Tibial nerve (tissue), 3 donors: ENCODE results near the gene CREB3.

ENCODE experiments used
- POLR2A ChIP-seq, 2 donors: fragments of 450-650 bp; IDR thresholded peaks; one replicate each; pipeline ENCODE4 v1.6.1; 2017; ENCODE audit warnings: antibody characterized with exemption in 2 of 2, mild to moderate bottlenecking in 2 of 2, moderate library complexity in 2 of 2
- TF ChIP-seq, protein P1 (sequence below), 5 experiments: fragments of 200-600 bp in 3 of 5; fragments of 450-650 bp in 2 of 5; sonication (generic) in 3 of 5; IDR thresholded peaks; one replicate each; pipeline ENCODE4 v1.5.1; 2016 to 2019; ENCODE audit warnings: antibody characterized with exemption in 5 of 5, mild to moderate bottlenecking in 3 of 5, moderate library complexity in 2 of 5

DNA sequence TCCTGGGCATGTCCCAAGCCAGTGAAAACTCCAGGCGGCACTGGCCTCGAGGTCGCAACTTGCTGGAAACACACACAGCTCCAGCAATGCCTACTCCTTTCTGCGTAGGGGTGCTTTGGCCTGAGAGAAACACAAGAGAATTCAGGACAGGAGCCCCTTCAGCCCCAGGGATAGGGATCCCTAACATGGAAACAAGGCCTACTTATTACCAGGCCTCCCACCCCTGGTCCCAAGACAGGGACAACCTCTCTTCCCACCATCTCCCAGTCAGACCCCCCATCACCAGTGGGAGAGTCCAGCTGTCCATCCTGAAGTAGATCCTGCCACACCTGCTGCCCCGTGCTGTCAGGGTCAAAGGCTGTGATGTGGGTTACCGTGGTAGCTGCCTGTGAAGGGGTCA lies 7.8 kb downstream of the CREB3 start:
- TF ChIP-seq, protein P1, sequence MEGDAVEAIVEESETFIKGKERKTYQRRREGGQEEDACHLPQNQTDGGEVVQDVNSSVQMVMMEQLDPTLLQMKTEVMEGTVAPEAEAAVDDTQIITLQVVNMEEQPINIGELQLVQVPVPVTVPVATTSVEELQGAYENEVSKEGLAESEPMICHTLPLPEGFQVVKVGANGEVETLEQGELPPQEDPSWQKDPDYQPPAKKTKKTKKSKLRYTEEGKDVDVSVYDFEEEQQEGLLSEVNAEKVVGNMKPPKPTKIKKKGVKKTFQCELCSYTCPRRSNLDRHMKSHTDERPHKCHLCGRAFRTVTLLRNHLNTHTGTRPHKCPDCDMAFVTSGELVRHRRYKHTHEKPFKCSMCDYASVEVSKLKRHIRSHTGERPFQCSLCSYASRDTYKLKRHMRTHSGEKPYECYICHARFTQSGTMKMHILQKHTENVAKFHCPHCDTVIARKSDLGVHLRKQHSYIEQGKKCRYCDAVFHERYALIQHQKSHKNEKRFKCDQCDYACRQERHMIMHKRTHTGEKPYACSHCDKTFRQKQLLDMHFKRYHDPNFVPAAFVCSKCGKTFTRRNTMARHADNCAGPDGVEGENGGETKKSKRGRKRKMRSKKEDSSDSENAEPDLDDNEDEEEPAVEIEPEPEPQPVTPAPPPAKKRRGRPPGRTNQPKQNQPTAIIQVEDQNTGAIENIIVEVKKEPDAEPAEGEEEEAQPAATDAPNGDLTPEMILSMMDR (IDR thresholded peaks at IDR 0.05), result no peak
- no peak for TF ChIP-seq POLR2A (IDR thresholded peaks at IDR 0.05)
